ENCODE data around the gene NFS1. TPM values are rescaled to one million over a fixed set of nuclear protein-coding genes. Genes with fewer than 3 reads are reported as not detected.

The NFS1 gene
- total RNA-seq, 1 experiment from 2014 or later = 75.8 TPM

- ATAC-seq = no peak
- Histone ChIP-seq H3K27ac (ENCODE audit: low read length) (no peak overlapping the region), H3K4me2 (ENCODE audit: low read length) (no peak overlapping the region), H3K9me2 (replicated peaks; ENCODE audit: low read length) (no peaks in the 10 kb centered on the region), H3K9me3 (ENCODE audit: low read length) (no peaks in the 10 kb centered on the region), H2AFZ (ENCODE audit: low read length) (no peak overlapping the region), H3F3A (ENCODE audit: low read length, unreplicated experiment) (no peaks in the 10 kb centered on the region), H3K4me3 (ENCODE audit: low read length) (no peak overlapping the region), H3K36me3 (ENCODE audit: low read depth, low read length) (no peaks in the 10 kb centered on the region), H3K4me1 (ENCODE audit: insufficient read depth, low read length) (no peaks in the 10 kb centered on the region), H3K9ac (ENCODE audit: low read length) (no peak overlapping the region), H4K20me1 (ENCODE audit: low read length) (no peaks in the 10 kb centered on the region), H3K27me3 (ENCODE audit: low read length) (no peaks in the 10 kb centered on the region), H3K79me2 (ENCODE audit: low read length) (peaks cover 80% of the 10 kb centered on the region)
- no peak for DNase-seq
- CTCF ChIA-PET = no interaction called here
- TF ChIP-seq EZH2 (IDR thresholded peaks at IDR 0.05; ENCODE audit: low read length, unreplicated experiment) (no peak), EZH2phosphoT487 (IDR thresholded peaks at IDR 0.05; ENCODE audit: borderline replicate concordance, low read length) (no peak)
- TF ChIP-seq, protein P1, sequence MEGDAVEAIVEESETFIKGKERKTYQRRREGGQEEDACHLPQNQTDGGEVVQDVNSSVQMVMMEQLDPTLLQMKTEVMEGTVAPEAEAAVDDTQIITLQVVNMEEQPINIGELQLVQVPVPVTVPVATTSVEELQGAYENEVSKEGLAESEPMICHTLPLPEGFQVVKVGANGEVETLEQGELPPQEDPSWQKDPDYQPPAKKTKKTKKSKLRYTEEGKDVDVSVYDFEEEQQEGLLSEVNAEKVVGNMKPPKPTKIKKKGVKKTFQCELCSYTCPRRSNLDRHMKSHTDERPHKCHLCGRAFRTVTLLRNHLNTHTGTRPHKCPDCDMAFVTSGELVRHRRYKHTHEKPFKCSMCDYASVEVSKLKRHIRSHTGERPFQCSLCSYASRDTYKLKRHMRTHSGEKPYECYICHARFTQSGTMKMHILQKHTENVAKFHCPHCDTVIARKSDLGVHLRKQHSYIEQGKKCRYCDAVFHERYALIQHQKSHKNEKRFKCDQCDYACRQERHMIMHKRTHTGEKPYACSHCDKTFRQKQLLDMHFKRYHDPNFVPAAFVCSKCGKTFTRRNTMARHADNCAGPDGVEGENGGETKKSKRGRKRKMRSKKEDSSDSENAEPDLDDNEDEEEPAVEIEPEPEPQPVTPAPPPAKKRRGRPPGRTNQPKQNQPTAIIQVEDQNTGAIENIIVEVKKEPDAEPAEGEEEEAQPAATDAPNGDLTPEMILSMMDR (conservative IDR thresholded peaks at IDR 0.05; ENCODE audit: low read depth, low read length) = no peak
- BruUV-seq (replicated peaks) = no TSS peak
- POLR2A ChIA-PET (ENCODE audit: unreplicated experiment) = no interaction called here
- intact Hi-C loops (cut with micrococcal nuclease) = no loop called here
These were observed 60.4 kb downstream of the NFS1 start for GRCh38 chr20:35638751-35639150.

DNA sequence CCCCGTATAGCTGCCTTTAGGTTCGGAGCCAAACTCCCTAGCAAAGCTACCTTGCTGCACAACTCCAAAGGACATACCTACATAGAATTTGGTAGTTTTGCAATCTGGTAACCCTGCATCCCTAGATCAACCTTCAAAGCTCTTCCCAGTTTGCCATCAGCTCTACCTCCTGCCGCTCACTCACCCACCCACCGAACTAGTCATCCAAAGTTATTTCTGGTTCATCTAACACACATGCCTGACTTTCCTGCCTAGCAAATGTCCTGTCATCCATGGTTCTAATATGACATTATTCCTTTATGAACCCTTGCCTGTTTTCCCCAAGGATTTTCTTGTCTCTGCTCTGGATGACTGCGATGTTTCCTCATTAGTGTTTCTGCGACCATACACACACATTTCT lies 61.9 kb downstream of the NFS1 start:
- POLR2A ChIA-PET (ENCODE audit: unreplicated experiment) = no interaction called here
- Histone ChIP-seq H2AFZ (ENCODE audit: low read length) (no peak overlapping the region), H3F3A (ENCODE audit: low read length, unreplicated experiment) (no peaks in the 10 kb centered on the region), H3K27me3 (ENCODE audit: low read length) (no peaks in the 10 kb centered on the region), H3K4me2 (ENCODE audit: low read length) (no peak overlapping the region), H4K20me1 (ENCODE audit: low read length) (no peaks in the 10 kb centered on the region), H3K27ac (ENCODE audit: low read length) (no peak overlapping the region), H3K9ac (ENCODE audit: low read length) (no peak overlapping the region), H3K36me3 (ENCODE audit: low read depth, low read length) (peaks cover 8% of the 10 kb centered on the region; the same call in 1 of the 2 replicates), H3K79me2 (ENCODE audit: low read length) (peaks cover 69% of the 10 kb centered on the region), H3K9me2 (replicated peaks; ENCODE audit: low read length) (no peaks in the 10 kb centered on the region), H3K9me3 (ENCODE audit: low read length) (no peaks in the 10 kb centered on the region), H3K4me3 (ENCODE audit: low read length) (no peak overlapping the region), H3K4me1 (ENCODE audit: insufficient read depth, low read length) (no peaks in the 10 kb centered on the region)
- intact Hi-C loops (cut with micrococcal nuclease) = no loop called here
- DNase-seq (no peak), ATAC-seq (no peak)
- BruUV-seq (replicated peaks) = no TSS peak
- CTCF ChIA-PET = interaction anchor here (1.8 kb wide), 1 partner anchor 19 kb away, joined by 5 read pairs; no protein-coding TSS in a partner anchor
- TF ChIP-seq, protein P1 (conservative IDR thresholded peaks at IDR 0.05; ENCODE audit: low read depth, low read length) = no peak
- TF ChIP-seq EZH2 (IDR thresholded peaks at IDR 0.05; ENCODE audit: low read length, unreplicated experiment) (no peak), EZH2phosphoT487 (IDR thresholded peaks at IDR 0.05; ENCODE audit: borderline replicate concordance, low read length) (no peak)

- Histone ChIP-seq H2AFZ (ENCODE audit: low read length) (no peak overlapping the region), H3K79me2 (ENCODE audit: low read length) (peaks cover 57% of the 10 kb centered on the region), H4K20me1 (ENCODE audit: low read length) (no peaks in the 10 kb centered on the region), H3K4me1 (ENCODE audit: insufficient read depth, low read length) (no peaks in the 10 kb centered on the region), H3K27me3 (ENCODE audit: low read length) (no peaks in the 10 kb centered on the region), H3K27ac (ENCODE audit: low read length) (no peak overlapping the region), H3K4me2 (ENCODE audit: low read length) (no peak overlapping the region), H3K9me3 (ENCODE audit: low read length) (no peaks in the 10 kb centered on the region), H3K36me3 (ENCODE audit: low read depth, low read length) (peaks cover 19% of the 10 kb centered on the region; the same call in 1 of the 2 replicates), H3K4me3 (ENCODE audit: low read length) (no peak overlapping the region), H3K9me2 (replicated peaks; ENCODE audit: low read length) (no peaks in the 10 kb centered on the region), H3K9ac (ENCODE audit: low read length) (no peak overlapping the region), H3F3A (ENCODE audit: low read length, unreplicated experiment) (no peaks in the 10 kb centered on the region)
- BruUV-seq (replicated peaks) = no TSS peak
- TF ChIP-seq EZH2phosphoT487 (IDR thresholded peaks at IDR 0.05; ENCODE audit: borderline replicate concordance, low read length) = no peak
- TF ChIP-seq EZH2 (IDR thresholded peaks at IDR 0.05; ENCODE audit: low read length, unreplicated experiment) = no peak
- TF ChIP-seq, protein P1 (conservative IDR thresholded peaks at IDR 0.05; ENCODE audit: low read depth, low read length) = no peak
- ATAC-seq (no peak), DNase-seq (no peak)
- CTCF ChIA-PET = no interaction called here
- POLR2A ChIA-PET (ENCODE audit: unreplicated experiment) = no interaction called here
- intact Hi-C loops (cut with micrococcal nuclease) = no loop called here
These were observed 63.1 kb downstream of the NFS1 start for GRCh38 chr20:35636095-35636494.

Measured in PC-3 (cell line).